Mucosa of descending colon (tissue), 3 donors: Measurements from ENCODE around the gene SESN3. TPM values are rescaled to one million over a fixed set of nuclear protein-coding genes. Genes with fewer than 3 reads are reported as not detected.

Experiments
- ATAC-seq: fragments of 200-7000 bp; cut with Tn5 transposase; one replicate; pipeline ENCODE4 v1.9.1; 2020; ENCODE audit warnings: mild to moderate bottlenecking, moderate library complexity
- DNase-seq, 3 donors: peaks; one replicate each; pipeline ENCODE4 v3.0.0-alpha.2; 2020
- H3K36me3 ChIP-seq: fragments of 200-600 bp; one replicate; pipeline ENCODE4 v1.8.0; 2021; ENCODE audit warnings: low read depth, mild to moderate bottlenecking
- H3K4me1 ChIP-seq: fragments of 200-600 bp; one replicate; pipeline ENCODE4 v1.8.0; 2021; ENCODE audit warnings: low read depth, mild to moderate bottlenecking
- H3K4me3 ChIP-seq: fragments of 200-600 bp; one replicate; pipeline ENCODE4 v1.8.0; 2021; ENCODE audit warnings: mild to moderate bottlenecking
- H3K9me3 ChIP-seq: fragments of 200-600 bp; one replicate; pipeline ENCODE4 v1.8.0; 2021; ENCODE audit warnings: mild to moderate bottlenecking
- CTCF ChIP-seq: fragments of 200-600 bp; IDR thresholded peaks from one replicate; pipeline ENCODE4 v1.8.0; 2022; ENCODE audit warnings: antibody characterized with exemption, mild to moderate bottlenecking
- intact Hi-C, 2 donors: fragments of 100-400 bp; cut with DNase I in 1 of 2; cut with micrococcal nuclease in 1 of 2; formaldehyde crosslinking; loops; one replicate each; pipeline versions ENCODE4 v1.11.0 to v1.11.1; 2022; cut with DNase I, micrococcal nuclease
- total RNA-seq, 3 donors: library from RNA; stranded (reverse); fragmentation: NEBNext Ultra II Directional in 2 of 3; extraction: Animal tissue kit (Norgen Biotek cat#: 25700) in 2 of 3; gene quantifications; one replicate each; pipeline versions ENCODE4 v1.2.1 to v1.2.4, GENCODE V29; 2021 to 2023
- donor health status: DM: no; HTN: no; CAD: no; lungs with moderate emphysema.
- donor health status: DM: no; HTN: no; CAD: no.
- donor health status: DM: no; HTN: yes; CAD: no.

Gene SESN3
- total RNA-seq, 3 donors from 2014 or later: 13.8 to 26.1 (median 17.5) TPM

- Histone ChIP-seq H3K4me1 (no peaks in the 10 kb centered on the region), H3K9me3 (no peaks in the 10 kb centered on the region), H3K4me3 (no peak overlapping the region), H3K36me3 (no peaks in the 10 kb centered on the region)
- intact Hi-C loops: no loop called here
- ATAC-seq (no peak), DNase-seq (no peak)
- TF ChIP-seq CTCF: no peak
Measured at GRCh38 chr11:95269036-95269819, 38.2 kb upstream of the SESN3 start.

- Histone ChIP-seq H3K36me3 (no peaks in the 10 kb centered on the region), H3K4me1 (no peaks in the 10 kb centered on the region), H3K9me3 (no peaks in the 10 kb centered on the region), H3K4me3 (no peak overlapping the region)
- no peak for TF ChIP-seq CTCF
- intact Hi-C loops: no loop called here
- ATAC-seq (peak; percentile 37), DNase-seq (no peak)
Measured at GRCh38 chr11:95268391-95268790, 37.4 kb upstream of the SESN3 start.

GRCh38 chr11:95267601-95268213 is 36.7 kb upstream of the SESN3 start:
- ATAC-seq (no peak), DNase-seq (no peak)
- no peaks in the 10 kb centered on the region for H3K4me1 ChIP-seq
- TF ChIP-seq CTCF: no peak
- no peaks in the 10 kb centered on the region for H3K9me3 ChIP-seq
- no peak overlapping the region for H3K4me3 ChIP-seq
- no peaks in the 10 kb centered on the region for H3K36me3 ChIP-seq
- intact Hi-C loops: no loop called here

- H3K4me1 ChIP-seq: no peaks in the 10 kb centered on the region
Measured at GRCh38 chr11:95266751-95267374, 35.9 kb upstream of the SESN3 start.

GRCh38 chr11:95264881-95265280 is 33.9 kb upstream of the SESN3 start:
- H3K4me1 ChIP-seq: no peaks in the 10 kb centered on the region
- no peak overlapping the region for H3K4me3 ChIP-seq
- no peaks in the 10 kb centered on the region for H3K9me3 ChIP-seq
- DNase-seq (no peak), ATAC-seq (no peak)
- TF ChIP-seq CTCF: no peak
- intact Hi-C loops: no loop called here
- H3K36me3 ChIP-seq: no peaks in the 10 kb centered on the region

More at GRCh38 chr11:95266751-95267374, 35.9 kb upstream of the SESN3 start:
- no peak for ATAC-seq
- intact Hi-C loops: no loop called here
- no peak for DNase-seq
- TF ChIP-seq CTCF: no peak
- no peak overlapping the region for H3K4me3 ChIP-seq
- no peaks in the 10 kb centered on the region for H3K9me3 ChIP-seq
- no peaks in the 10 kb centered on the region for H3K36me3 ChIP-seq
